Stimulated activated CD4-positive, alpha-beta T cell treated with anti-CD3 and anti-CD28 coated beads, Interleukin-1b, Interleukin-23, amount 100 ng/mL, for 24 hours (primary cell): Measurements from ENCODE around the gene CHCHD6.

ENCODE experiments used
- DNase-seq, 4 experiments: peaks; one replicate each; pipeline ENCODE4 v3.0.0-alpha.2; 2020; ENCODE audit warnings: low read depth in 4 of 4, low spot score in 1 of 4

The CHCHD6 gene

GRCh38 chr3:126742057-126742456 is 38.0 kb downstream of the CHCHD6 start:
- no peak for DNase-seq

- no peak for DNase-seq
Measured at GRCh38 chr3:126743350-126743749, 39.3 kb downstream of the CHCHD6 start.

GRCh38 chr3:126743781-126744180 is 39.7 kb downstream of the CHCHD6 start:
- no peak for DNase-seq

GRCh38 chr3:126745760-126746394 is 41.8 kb downstream of the CHCHD6 start:
- DNase-seq, result no peak

GRCh38 chr3:126746395-126747177 is 42.5 kb downstream of the CHCHD6 start:
- no peak for DNase-seq

GRCh38 chr3:126747768-126748167 is 43.7 kb downstream of the CHCHD6 start:
- no peak for DNase-seq

- DNase-seq, result no peak
Measured at GRCh38 chr3:126748701-126749546, 44.9 kb downstream of the CHCHD6 start.

- DNase-seq, result no peak
Measured at GRCh38 chr3:126749547-126749875, 45.5 kb downstream of the CHCHD6 start.

- DNase-seq, result no peak
Measured at GRCh38 chr3:126749931-126750755, 46.1 kb downstream of the CHCHD6 start.

GRCh38 chr3:126750756-126751121 is 46.7 kb downstream of the CHCHD6 start:
- no peak for DNase-seq

- DNase-seq, result no peak
Measured at GRCh38 chr3:126751611-126752302, 47.7 kb downstream of the CHCHD6 start.

- DNase-seq, result peak in 3 of 4 experiments; percentile 4 to 30 (median 11)
Measured at GRCh38 chr3:126752303-126753190, 48.5 kb downstream of the CHCHD6 start.

GRCh38 chr3:126753191-126754160 is 49.4 kb downstream of the CHCHD6 start:
- no peak for DNase-seq

GRCh38 chr3:126755866-126756265 is 51.8 kb downstream of the CHCHD6 start:
- DNase-seq, result no peak

- DNase-seq, result no peak
Measured at GRCh38 chr3:126758026-126758425, 54.0 kb downstream of the CHCHD6 start.

GRCh38 chr3:126758882-126759281 is 54.8 kb downstream of the CHCHD6 start:
- DNase-seq, result no peak

GRCh38 chr3:126760541-126760940 is 56.5 kb downstream of the CHCHD6 start:
- no peak for DNase-seq

GRCh38 chr3:126763035-126763434 is 59.0 kb downstream of the CHCHD6 start:
- DNase-seq, result no peak
